OCI-LY7 (cell line): ENCODE results near the gene FAM120A. TPM values are rescaled to one million over a fixed set of nuclear protein-coding genes. Genes with fewer than 3 reads are reported as not detected.

Experiments used
- BruUV-seq: library from RNA; stranded (reverse); fragments of 400-500 nt; replicated peaks from 2 replicates; lab custom pipeline; 2021; lab: Mats Ljungman, UMichigan
- CTCF ChIA-PET: fragments of 300-600 bp; sonication (Branson Sonifier 250); formaldehyde crosslinking; loops from one replicate; lab custom pipeline; 2022; ENCODE audit warnings: antibody characterized with exemption; ENCODE audit not compliant: unreplicated experiment; lab: Charles Lee
- POLR2A ChIA-PET: fragments of 300-600 bp; sonication (Branson Sonifier 250); formaldehyde crosslinking; loops from one replicate; lab custom pipeline; 2022; ENCODE audit warnings: antibody characterized with exemption; lab: Charles Lee
- DNase-seq: peaks from one replicate; pipeline ENCODE4 v3.0.0-alpha.2; 2015; ENCODE audit warnings: low spot score
- H2AFZ ChIP-seq: fragments of 200-600 bp; sonication (generic), shearing (Covaris generic); 2 replicates; pipeline ENCODE4 v1.6.1; 2014; ENCODE audit warnings: mild to moderate bottlenecking, antibody characterized with exemption, low read length, moderate library complexity
- H3K27ac ChIP-seq: fragments of 200-600 bp; sonication (generic); 2 replicates; pipeline ENCODE4 v1.5.1; 2014; ENCODE audit warnings: mixed run types, low read depth, mild to moderate bottlenecking, moderate library complexity, low read length, inconsistent platforms; ENCODE audit not compliant: poor library complexity, severe bottlenecking
- H3K36me3 ChIP-seq: fragments of 200-600 bp; sonication (generic); 2 replicates; pipeline ENCODE4 v1.6.1; 2014; ENCODE audit warnings: mild to moderate bottlenecking, antibody characterized with exemption, low read length, moderate library complexity, mixed read lengths; ENCODE audit not compliant: insufficient read depth
- H3K4me1 ChIP-seq: fragments of 200-600 bp; sonication (generic); 2 replicates; pipeline ENCODE4 v1.5.1; 2014; ENCODE audit warnings: mild to moderate bottlenecking, low read length; ENCODE audit not compliant: insufficient read depth, poor library complexity, severe bottlenecking
- H3K4me2 ChIP-seq: fragments of 200-600 bp; sonication (generic); 2 replicates; pipeline ENCODE4 v1.6.1; 2014; ENCODE audit warnings: mild to moderate bottlenecking, low read length
- H3K4me3 ChIP-seq: fragments of 200-600 bp; sonication (generic); 2 replicates; pipeline ENCODE4 v1.5.1; 2014; ENCODE audit warnings: mild to moderate bottlenecking, low read depth, low read length; ENCODE audit not compliant: poor library complexity, severe bottlenecking
- H3K79me2 ChIP-seq: fragments of 200-600 bp; sonication (generic); 2 replicates; pipeline ENCODE4 v1.6.1; 2016; ENCODE audit warnings: low read depth, mild to moderate bottlenecking, low read length, moderate library complexity, mixed read lengths; ENCODE audit not compliant: insufficient read depth
- H3K9me2 ChIP-seq: fragments of 200-600 bp; sonication (generic); 2 replicates; pipeline ENCODE4 v1.6.1; 2016; ENCODE audit warnings: mild to moderate bottlenecking, low read length, mixed read lengths; ENCODE audit not compliant: insufficient read depth
- H3K9me3 ChIP-seq: fragments of 200-600 bp; sonication (generic); 2 replicates; pipeline ENCODE4 v1.6.1; 2014; ENCODE audit warnings: mild to moderate bottlenecking, mixed run types, low read length, mixed read lengths
- H4K20me1 ChIP-seq: fragments of 200-600 bp; sonication (generic); 2 replicates; pipeline ENCODE4 v1.6.1; 2014; ENCODE audit warnings: mild to moderate bottlenecking, antibody characterized with exemption, low read length, moderate library complexity, mixed read lengths; ENCODE audit not compliant: insufficient read depth
- CTCF ChIP-seq: fragments of 200-600 bp; sonication (generic); conservative IDR thresholded peaks from 2 replicates; pipeline ENCODE4 v1.5.1; 2014; ENCODE audit warnings: mild to moderate bottlenecking, antibody characterized with exemption, low read length, moderate library complexity, mixed read lengths
- EZH2phosphoT487 ChIP-seq: fragments of 200-600 bp; sonication (generic); IDR thresholded peaks from 2 replicates; pipeline ENCODE4 v1.6.1; 2018; ENCODE audit warnings: low read depth, borderline replicate concordance, mild to moderate bottlenecking, mixed run types, antibody characterized with exemption, low read length, moderate library complexity, mixed read lengths
- intact Hi-C: fragments of 100-400 bp; cut with micrococcal nuclease; formaldehyde crosslinking; loops from one replicate; pipeline ENCODE4 v1.10.0; 2022; ENCODE audit not compliant: unreplicated experiment
- total RNA-seq, 2 experiments: library from RNA; depleted of rRNA in 1 of 2; stranded (reverse); fragments of >200 nt in 1 of 2; shearing (Covaris generic) in 1 of 2; gene quantifications; 2 replicates each; pipeline ENCODE4 v1.2.3, GENCODE V29; 2014 to 2022

The FAM120A gene
- total RNA-seq, 2 experiments from 2014 or later = 81.9 to 104 TPM

- Histone ChIP-seq H3K36me3 (no peaks in the 10 kb centered on the region; the same call in 1 of the 2 replicates), H3K4me3 (no peak overlapping the region), H3K79me2 (no peaks in the 10 kb centered on the region), H3K9me2 (no peaks in the 10 kb centered on the region), H4K20me1 (no peaks in the 10 kb centered on the region), H3K4me2 (no peak overlapping the region; the same call in 1 of the 2 replicates), H3K27ac (no peak overlapping the region), H3K9me3 (no peaks in the 10 kb centered on the region), H2AFZ (no peak overlapping the region), H3K4me1 (peaks cover 18% of the 10 kb centered on the region)
- no TSS peak for BruUV-seq
- DNase-seq = no peak
- intact Hi-C loops = no loop called here
- ChIA-PET CTCF (no interaction called here), POLR2A (no interaction called here)
- TF ChIP-seq EZH2phosphoT487 = no peak
- TF ChIP-seq CTCF = no peak
Observed at GRCh38 chr9:93578844-93579243, 127.4 kb downstream of the FAM120A start.

GRCh38 chr9:93579711-93580516, 128.4 kb downstream of the FAM120A start:
- no TSS peak for BruUV-seq

More at GRCh38 chr9:93579711-93580516, 128.4 kb downstream of the FAM120A start:
- Histone ChIP-seq H3K9me3 (0 out of 2 replicates have a peak, but pooled peaks cover 9% of the 10 kb centered on the region), H2AFZ (no peak overlapping the region), H3K4me2 (no peak overlapping the region), H3K4me1 (peaks cover 17% of the 10 kb centered on the region), H3K27ac (no peak overlapping the region), H3K9me2 (no peaks in the 10 kb centered on the region), H3K79me2 (no peaks in the 10 kb centered on the region), H4K20me1 (no peaks in the 10 kb centered on the region), H3K36me3 (no peaks in the 10 kb centered on the region; the same call in 1 of the 2 replicates), H3K4me3 (no peak overlapping the region)
- DNase-seq = no peak
- intact Hi-C loops = no loop called here
- ChIA-PET POLR2A (no interaction called here), CTCF (no interaction called here)
- TF ChIP-seq EZH2phosphoT487 = no peak
- TF ChIP-seq CTCF = no peak
